ENCODE data around the gene RAC2.
"Not testable (repeated sequence)": the region's sequence is repeated elsewhere in the genome, so short reads cannot be mapped to it uniquely, and the experiment has no call there.

Gene RAC2

GRCh38 chr22:37233751-37234631 is 10.1 kb downstream of the RAC2 start:
- DNase-seq (ENCODE audit: low read depth): no peak

- DNase-seq (ENCODE audit: low read depth): not testable (repeated sequence)
These were observed 10.7 kb downstream of the RAC2 start for GRCh38 chr22:37233371-37233750.

DNA sequence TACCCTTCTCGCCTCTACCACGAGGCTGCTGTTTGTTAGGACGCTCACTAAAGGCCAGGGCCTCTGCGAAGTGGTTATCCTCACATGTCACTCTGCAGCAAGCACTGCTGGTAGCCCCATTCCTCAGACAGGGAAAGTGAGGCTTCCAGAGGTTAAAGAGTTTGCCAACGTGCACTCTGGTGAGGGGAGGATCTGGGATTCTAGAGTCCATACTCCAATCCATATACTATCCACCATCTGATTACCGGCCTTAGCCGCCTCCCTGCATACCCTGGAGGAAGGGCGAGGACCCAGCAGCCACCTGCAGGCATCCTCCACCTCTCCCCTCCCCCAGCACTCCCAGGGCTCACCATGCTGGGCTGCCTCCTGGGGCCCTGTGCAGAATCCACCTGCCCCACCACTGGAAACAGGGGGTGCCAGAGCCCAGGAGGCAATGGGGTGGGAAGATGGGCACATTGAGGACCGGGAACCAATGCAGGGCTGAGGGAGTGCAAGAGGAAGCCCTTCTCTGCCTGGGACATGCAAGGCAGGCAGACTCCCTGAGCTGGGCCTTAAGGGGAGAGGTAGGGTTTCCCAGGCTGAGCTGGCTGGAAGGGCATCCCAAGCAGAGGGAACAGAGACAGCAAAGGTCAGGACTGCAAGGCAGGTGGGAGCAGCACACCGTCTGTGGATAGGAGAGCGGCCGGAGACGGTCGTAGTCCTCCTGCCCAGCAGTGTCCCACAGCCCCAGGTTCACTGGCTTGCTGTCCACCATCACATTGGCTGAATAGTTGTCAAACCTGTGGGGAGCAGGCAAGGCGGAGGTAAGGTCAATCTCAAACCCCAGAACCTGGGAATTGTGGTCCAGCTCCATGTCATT is 11.7 kb downstream of the RAC2 start:
- DNase-seq (ENCODE audit: low read depth): no peak

DNA sequence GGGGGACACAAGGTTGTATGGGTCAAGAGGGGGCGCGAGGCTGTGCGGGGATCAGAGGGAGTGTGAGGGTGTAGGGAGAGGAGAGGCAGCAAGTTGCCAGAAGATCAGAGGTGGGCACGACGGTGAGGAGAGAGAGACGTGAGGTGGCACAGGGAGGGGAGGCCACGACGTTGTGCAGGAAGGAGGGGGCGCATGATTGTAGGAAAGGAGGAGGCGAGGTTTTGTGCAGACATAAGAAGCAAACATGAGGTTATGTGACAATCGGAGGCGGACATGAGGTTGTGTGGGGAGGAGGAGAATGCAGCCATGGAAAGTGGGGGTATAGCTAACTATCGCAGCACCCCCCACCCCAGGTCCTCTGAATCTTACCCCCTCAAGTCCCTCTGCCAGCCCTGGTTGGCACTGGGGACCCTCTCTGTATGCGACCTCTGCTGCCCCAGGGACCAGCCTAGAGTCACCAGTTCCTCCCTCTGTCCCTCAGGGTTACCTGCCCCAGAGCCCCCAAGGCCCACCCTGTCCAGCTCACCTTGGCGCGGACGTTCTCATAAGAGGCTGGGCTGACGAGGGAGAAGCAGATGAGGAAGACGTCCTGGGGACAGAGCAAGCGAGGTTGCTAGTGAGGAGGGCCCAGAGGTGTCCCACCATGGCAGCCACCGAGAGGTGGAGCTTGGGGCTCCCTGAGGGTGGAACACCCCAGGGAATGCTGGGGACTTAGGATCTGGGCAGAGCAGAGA is 12.5 kb downstream of the RAC2 start:
- DNase-seq (ENCODE audit: low read depth): no peak

- no peak for DNase-seq (ENCODE audit: low read depth)
These were observed 13.2 kb downstream of the RAC2 start for GRCh38 chr22:37230673-37231405.

- DNase-seq (ENCODE audit: low read depth): no peak
These were observed 14.0 kb downstream of the RAC2 start for GRCh38 chr22:37229805-37230672.

DNA sequence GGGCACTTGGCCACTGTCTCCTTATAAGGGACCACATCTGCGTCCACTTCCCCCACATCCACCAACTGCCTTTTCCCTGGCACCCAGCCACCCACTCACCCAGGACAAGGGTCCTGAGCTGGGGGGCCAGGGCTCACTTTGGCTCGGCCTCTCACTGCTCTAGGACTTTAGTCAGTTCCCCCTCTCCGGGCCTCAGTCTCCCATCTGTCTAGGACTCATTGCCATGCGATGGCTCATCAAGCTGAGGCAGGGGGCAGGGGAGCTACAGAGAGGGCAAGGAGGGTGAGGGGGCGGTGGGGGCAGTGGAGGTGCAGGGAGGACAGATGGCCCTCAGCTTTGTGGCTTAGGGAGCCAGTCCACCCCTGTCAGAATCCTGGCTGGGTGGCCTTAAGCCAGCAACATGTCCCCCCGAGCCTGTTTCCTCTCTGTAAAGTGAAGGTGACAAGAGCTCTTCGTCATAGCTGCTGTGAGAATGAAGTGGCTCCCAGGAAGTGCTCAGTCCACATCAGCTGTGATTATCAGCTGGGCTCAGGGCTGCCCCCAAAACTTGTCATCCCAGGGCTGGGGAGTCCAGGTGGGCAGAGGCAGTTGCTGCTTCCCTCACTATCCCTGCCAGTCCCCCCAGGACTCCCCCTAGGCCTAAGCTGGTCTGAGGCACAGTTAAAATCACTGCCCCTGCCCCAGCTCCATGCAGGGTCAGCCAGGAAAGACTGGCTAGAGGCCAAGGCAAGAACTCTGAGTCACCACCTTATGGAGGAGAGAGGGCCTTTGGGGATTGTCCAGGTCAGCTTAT is 14.9 kb downstream of the RAC2 start:
- peak; percentile 73 for DNase-seq (ENCODE audit: low read depth)

- no peak for DNase-seq (ENCODE audit: low read depth)
These were observed 15.7 kb downstream of the RAC2 start for GRCh38 chr22:37228106-37229011.

GRCh38 chr22:37226514-37226913 is 17.6 kb downstream of the RAC2 start:
- no peak for DNase-seq (ENCODE audit: low read depth)

DNA sequence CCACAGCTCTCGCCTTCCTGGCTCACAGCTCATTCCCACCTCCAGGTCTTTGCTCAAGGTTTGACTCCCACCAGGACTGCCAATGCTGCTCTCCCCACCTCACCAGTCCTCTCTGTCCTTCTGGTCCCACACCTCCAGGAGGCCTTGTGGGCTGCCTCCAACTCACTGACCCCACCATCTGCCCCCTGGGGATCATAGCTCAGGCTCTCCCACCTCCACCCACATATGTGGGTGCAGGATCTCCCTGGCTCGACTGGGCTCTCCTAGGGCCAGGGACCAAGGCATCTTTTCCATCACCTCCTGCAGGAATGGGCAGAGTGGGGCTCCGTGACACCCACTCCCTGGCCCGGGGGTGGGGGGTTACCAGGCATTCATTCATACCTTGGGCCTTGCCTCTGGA is 18.0 kb downstream of the RAC2 start:
- DNase-seq (ENCODE audit: low read depth): no peak

DNA sequence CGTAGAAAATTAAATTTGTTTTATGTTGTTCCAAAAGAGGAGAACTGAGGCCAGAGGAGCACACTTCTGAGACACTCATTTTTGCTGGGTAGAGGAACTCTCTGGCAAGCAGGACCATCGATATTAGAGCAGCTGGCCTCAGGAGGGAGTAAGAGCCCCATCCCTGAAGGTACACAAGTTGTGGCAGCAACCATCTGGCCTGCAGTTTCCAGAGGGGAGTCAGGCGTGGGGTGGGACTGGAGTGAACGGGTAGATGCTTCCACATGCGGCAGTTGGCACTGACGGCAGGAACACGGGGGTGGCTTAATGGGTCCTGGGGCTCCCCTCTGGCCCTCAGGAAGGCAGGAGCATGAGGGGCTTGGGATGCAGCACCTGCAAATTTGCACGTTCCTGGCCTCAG is 18.6 kb downstream of the RAC2 start:
- DNase-seq (ENCODE audit: low read depth): no peak

DNA sequence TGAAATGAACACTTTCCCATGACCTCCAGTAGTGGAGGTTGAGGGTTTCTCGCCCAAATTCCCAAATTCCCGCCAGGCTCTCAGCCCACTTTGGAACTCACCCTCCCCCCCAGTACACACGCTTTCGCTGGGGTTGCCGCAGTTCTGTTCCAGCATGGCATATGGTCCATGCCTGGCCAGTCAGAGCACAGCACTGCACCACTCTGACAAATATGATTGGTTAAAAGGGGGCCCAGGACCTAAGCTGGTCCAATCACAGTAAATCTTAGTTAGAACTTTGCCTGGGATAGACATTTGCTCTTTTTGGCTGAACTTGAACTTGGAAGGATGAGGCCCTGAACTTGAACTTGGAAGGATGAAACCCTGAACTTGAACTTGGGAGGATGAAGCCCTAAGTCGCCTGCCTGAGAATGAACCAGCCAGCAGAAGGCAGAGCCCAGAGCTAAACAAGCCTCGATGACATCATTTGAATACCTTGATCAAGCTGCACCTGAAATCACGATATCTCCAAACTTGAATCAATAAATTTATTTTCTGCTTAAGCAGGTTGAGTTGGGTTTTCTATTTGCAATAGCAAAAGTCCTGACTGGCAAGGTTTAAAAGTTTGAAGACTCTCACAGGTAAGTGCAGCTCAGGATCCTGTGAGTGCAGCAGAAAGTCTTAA is 19.2 kb downstream of the RAC2 start:
- DNase-seq (ENCODE audit: low read depth): no peak

- no peak for DNase-seq (ENCODE audit: low read depth)
These were observed 20.0 kb downstream of the RAC2 start for GRCh38 chr22:37223965-37224551.

- DNase-seq (ENCODE audit: low read depth): no peak
These were observed 21.6 kb downstream of the RAC2 start for GRCh38 chr22:37222440-37222971.

DNA sequence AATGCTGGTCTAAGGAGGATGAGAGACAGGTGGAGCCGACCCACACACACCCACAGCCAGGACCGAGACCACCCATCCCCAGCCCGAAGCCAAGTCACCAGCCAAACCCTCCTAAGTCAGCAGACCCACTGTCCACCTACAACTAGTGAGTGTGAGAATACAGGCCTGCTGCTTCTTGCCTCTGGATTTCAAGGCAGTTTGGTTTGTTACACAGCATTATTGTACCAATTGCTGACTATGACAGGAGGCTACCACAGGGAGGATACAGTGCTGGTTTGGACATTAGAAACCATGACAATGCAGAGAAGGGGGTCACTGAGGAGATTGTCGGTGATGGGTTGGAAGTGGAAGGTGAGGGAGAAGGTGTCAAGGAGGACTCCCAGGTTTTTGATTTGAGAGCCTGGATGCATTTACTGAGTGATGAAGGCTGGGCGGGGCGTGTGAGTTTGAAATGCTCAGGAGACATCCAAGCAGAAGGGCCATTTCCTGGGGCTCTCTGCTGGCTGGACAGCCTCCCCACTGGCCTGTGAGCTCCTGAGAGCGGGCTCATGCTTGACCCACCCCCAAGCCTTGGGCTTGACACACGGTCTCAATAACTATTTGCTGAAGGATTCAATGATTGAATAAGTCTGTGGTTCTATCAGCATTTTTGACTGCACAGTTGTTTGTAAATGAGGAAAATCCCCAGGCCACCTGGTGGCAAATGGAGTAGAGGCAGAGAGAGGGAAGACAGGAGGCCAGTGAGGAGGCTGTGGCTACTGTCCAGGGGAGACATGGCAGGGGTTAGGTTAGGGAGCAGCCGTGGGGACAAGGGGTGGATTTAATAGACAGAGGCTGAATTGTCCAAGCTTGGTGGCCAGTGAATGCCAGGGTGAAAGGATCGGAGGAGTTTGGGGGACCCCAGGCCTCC is 22.4 kb downstream of the RAC2 start:
- no peak for DNase-seq (ENCODE audit: low read depth)

DNA sequence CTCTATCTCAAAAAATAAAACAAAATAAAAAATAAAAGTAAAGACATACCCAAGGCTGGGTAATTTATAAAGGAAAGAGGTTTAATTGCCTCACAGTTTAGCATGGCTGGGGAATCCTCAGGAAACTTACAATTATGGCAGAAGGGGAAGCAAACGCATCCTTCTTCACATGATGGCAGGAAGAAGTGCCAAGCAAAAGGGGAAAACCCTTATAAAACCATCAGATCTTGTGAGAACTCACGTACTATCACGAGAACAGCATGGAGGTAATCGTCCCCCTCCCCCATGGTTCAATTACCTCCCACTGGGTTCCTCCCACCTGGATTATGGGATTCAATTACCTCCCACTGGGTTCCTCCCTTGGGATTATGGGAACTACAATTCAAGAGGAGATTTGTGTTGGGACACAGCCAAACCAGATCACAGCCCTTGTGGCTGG is 23.5 kb downstream of the RAC2 start:
- DNase-seq (ENCODE audit: low read depth): no peak
